Skeletal muscle tissue (tissue), 4 donors: ENCODE data around the gene LRFN2. TPM values are rescaled to one million over a fixed set of nuclear protein-coding genes. Genes with fewer than 3 reads are reported as not detected.
A peak's percentile ranks its signal among the peaks of the same experiment; 100 is the strongest.

ENCODE experiments used
- H3K27ac ChIP-seq: one replicate; pipeline ENCODE4 v1.7.0; 2013; ENCODE audit warnings: mild to moderate bottlenecking, low read depth, low read length, inconsistent platforms
- H3K27me3 ChIP-seq, 3 donors: one replicate each; pipeline ENCODE4 v1.7.0; 2013; ENCODE audit warnings: low read length in 3 of 3; ENCODE audit not compliant: control insufficient read depth in 3 of 3, insufficient read depth in 3 of 3
- H3K36me3 ChIP-seq, 3 donors: one replicate each; pipeline ENCODE4 v1.7.0; 2013; ENCODE audit warnings: low read length in 3 of 3; ENCODE audit not compliant: control insufficient read depth in 3 of 3, insufficient read depth in 3 of 3
- H3K4me1 ChIP-seq, 3 donors: one replicate each; pipeline ENCODE4 v1.7.0; 2013; ENCODE audit warnings: low read length in 3 of 3, mild to moderate bottlenecking in 3 of 3; ENCODE audit not compliant: control insufficient read depth in 3 of 3, insufficient read depth in 3 of 3
- H3K4me3 ChIP-seq, 3 donors: one replicate each; pipeline ENCODE4 v1.7.0; 2013; ENCODE audit warnings: low read length in 3 of 3
- H3K9ac ChIP-seq, 3 donors: one replicate each; pipeline ENCODE4 v1.7.0; 2013; ENCODE audit warnings: low read length in 3 of 3, mild to moderate bottlenecking in 3 of 3, moderate library complexity in 2 of 3, low read depth in 1 of 3
- H3K9me3 ChIP-seq, 3 donors: one replicate each; pipeline ENCODE4 v1.7.0; 2013; ENCODE audit warnings: low read length in 3 of 3; ENCODE audit not compliant: control insufficient read depth in 3 of 3
- total RNA-seq: library from RNA; depleted of rRNA; stranded (reverse); fragments of >200 nt; gene quantifications from one replicate; pipeline ENCODE4 v1.2.3, GENCODE V29; 2014
- donor health status: Osteomylitis.

Gene LRFN2
- total RNA-seq, 1 donor from 2014 or later, result not detected

GRCh38 chr6:40419946-40420728 is 167.0 kb downstream of the LRFN2 start:
- no peak overlapping the region for H3K27ac ChIP-seq
- no peaks in the 10 kb centered on the region for H3K27me3 ChIP-seq
- no peak overlapping the region for H3K9ac ChIP-seq

DNA sequence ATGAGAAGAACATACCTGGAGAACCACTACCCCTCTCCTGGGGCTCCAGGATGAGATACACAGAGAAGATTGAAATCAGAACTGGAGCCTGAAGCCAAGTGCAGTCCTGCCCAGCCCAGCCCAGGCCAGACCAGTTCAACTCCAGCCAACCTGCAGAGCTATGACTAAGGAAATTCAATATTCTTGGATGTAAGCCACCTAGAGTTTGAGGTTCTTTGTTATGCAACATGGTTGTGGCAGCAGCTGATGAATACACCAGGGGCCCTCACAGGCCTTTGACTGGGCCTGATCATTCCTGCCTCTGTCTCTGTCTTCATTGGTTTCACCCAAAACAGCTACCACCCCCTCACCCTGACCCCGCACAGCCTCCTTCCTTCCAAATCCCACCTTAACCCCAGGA is 167.8 kb downstream of the LRFN2 start:
- H3K9me3 ChIP-seq, result no peaks in the 10 kb centered on the region
- H3K4me3 ChIP-seq, result no peak overlapping the region
- no peaks in the 10 kb centered on the region for H3K36me3 ChIP-seq
- H3K4me1 ChIP-seq, result peaks cover 23 to 30% (median 29%) of the 10 kb centered on the region in 3 donors
- H3K27ac ChIP-seq, result no peak overlapping the region
- no peaks in the 10 kb centered on the region for H3K27me3 ChIP-seq
- no peak overlapping the region for H3K9ac ChIP-seq

More at GRCh38 chr6:40419946-40420728, 167.0 kb downstream of the LRFN2 start:
- H3K4me1 ChIP-seq, result peaks cover 23 to 35% (median 34%) of the 10 kb centered on the region in 3 donors
- no peaks in the 10 kb centered on the region for H3K36me3 ChIP-seq
- no peak overlapping the region for H3K4me3 ChIP-seq
- no peaks in the 10 kb centered on the region for H3K9me3 ChIP-seq

- no peaks in the 10 kb centered on the region for H3K36me3 ChIP-seq
- H3K4me1 ChIP-seq, result peaks cover 23 to 30% (median 29%) of the 10 kb centered on the region in 3 donors
- H3K4me3 ChIP-seq, result no peak overlapping the region
- H3K27ac ChIP-seq, result no peak overlapping the region
- no peaks in the 10 kb centered on the region for H3K27me3 ChIP-seq
- H3K9ac ChIP-seq, result peak overlapping the region in 1 of 3 donors; percentile 72
- H3K9me3 ChIP-seq, result no peaks in the 10 kb centered on the region
Measured at GRCh38 chr6:40417031-40417430, 170.1 kb downstream of the LRFN2 start.

DNA sequence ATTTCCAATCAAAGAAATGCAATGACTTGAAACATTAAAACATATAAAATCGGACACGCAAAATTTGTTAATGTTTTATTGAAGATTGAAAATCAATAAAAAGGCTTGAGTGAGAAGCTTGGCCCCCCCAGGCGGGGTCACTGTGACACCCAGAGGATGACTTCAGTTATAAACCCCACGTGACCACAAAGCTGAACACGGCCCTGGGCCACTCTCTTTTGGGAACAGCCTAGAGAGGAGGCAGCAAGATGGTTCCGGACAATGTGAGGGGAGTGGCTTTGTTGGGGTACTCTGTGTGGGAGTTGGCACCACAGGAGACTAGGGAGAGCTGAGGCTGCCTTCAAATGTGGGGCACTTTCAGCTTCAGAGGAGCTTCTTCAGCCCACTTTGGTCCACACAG is 172.5 kb downstream of the LRFN2 start:
- Histone ChIP-seq H3K36me3 (no peaks in the 10 kb centered on the region), H3K4me3 (no peak overlapping the region), H3K4me1 (peaks cover 23 to 29% (median 29%) of the 10 kb centered on the region in 3 donors), H3K27ac (no peak overlapping the region), H3K27me3 (no peaks in the 10 kb centered on the region), H3K9me3 (no peaks in the 10 kb centered on the region), H3K9ac (no peak overlapping the region)

DNA sequence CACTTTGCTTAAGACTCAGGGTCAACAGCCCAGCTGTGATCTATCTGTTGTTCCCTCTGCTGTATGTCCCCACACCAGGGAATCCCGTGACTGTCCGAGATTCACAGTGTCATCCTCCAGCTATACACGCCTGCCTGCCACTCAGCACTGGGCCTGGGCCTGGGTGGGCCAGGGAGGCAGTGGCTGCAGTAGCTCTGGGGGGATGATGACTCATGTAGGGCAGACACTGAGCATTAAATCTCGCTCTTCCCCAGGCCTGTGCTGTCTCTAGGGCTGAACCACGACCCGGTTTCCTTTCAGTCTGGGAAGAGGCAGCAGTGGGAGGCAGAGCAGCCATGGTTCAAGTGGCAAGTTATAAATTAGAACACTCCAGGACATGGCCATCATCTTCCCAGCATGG is 173.9 kb downstream of the LRFN2 start:
- no peaks in the 10 kb centered on the region for H3K9me3 ChIP-seq
- H3K9ac ChIP-seq, result no peak overlapping the region
- no peaks in the 10 kb centered on the region for H3K36me3 ChIP-seq
- no peaks in the 10 kb centered on the region for H3K27me3 ChIP-seq
- peaks cover 17 to 19% (median 18%) of the 10 kb centered on the region in 3 donors for H3K4me1 ChIP-seq
- H3K27ac ChIP-seq, result no peak overlapping the region
- no peak overlapping the region for H3K4me3 ChIP-seq

GRCh38 chr6:40411881-40412280 is 175.3 kb downstream of the LRFN2 start:
- Histone ChIP-seq H3K27ac (no peak overlapping the region), H3K9ac (no peak overlapping the region), H3K36me3 (no peaks in the 10 kb centered on the region), H3K4me1 (peaks cover 4 to 6% (median 6%) of the 10 kb centered on the region in 3 donors), H3K4me3 (no peak overlapping the region), H3K27me3 (no peaks in the 10 kb centered on the region), H3K9me3 (no peaks in the 10 kb centered on the region)

DNA sequence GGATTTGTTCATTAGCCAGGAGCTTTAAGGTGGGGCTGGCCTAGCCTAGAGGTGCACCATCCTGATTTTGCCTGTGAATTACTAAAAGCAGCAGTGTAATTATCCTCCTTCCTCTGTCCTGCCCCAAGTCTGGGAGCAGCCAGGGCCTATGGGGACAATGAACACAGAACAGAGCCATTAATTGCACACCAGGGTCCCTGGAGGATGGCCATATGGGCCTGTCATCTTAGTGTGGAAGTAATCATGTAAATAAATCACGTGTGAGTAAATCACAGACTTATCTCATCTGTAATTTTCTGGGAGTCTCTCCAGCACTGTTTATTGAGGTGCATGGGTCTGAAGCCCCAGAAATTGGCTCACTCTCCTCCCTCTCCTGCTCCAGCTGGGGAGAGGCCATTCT is 176.3 kb downstream of the LRFN2 start:
- Histone ChIP-seq H3K4me1 (no peaks in the 10 kb centered on the region), H3K36me3 (no peaks in the 10 kb centered on the region), H3K27me3 (no peaks in the 10 kb centered on the region), H3K9me3 (no peaks in the 10 kb centered on the region), H3K27ac (no peak overlapping the region), H3K4me3 (no peak overlapping the region), H3K9ac (no peak overlapping the region)

- Histone ChIP-seq H3K9ac (no peak overlapping the region), H3K27ac (no peak overlapping the region), H3K36me3 (no peaks in the 10 kb centered on the region), H3K9me3 (no peaks in the 10 kb centered on the region), H3K4me1 (no peaks in the 10 kb centered on the region), H3K27me3 (no peaks in the 10 kb centered on the region), H3K4me3 (no peak overlapping the region)
Measured at GRCh38 chr6:40409716-40410397, 177.3 kb downstream of the LRFN2 start.

DNA sequence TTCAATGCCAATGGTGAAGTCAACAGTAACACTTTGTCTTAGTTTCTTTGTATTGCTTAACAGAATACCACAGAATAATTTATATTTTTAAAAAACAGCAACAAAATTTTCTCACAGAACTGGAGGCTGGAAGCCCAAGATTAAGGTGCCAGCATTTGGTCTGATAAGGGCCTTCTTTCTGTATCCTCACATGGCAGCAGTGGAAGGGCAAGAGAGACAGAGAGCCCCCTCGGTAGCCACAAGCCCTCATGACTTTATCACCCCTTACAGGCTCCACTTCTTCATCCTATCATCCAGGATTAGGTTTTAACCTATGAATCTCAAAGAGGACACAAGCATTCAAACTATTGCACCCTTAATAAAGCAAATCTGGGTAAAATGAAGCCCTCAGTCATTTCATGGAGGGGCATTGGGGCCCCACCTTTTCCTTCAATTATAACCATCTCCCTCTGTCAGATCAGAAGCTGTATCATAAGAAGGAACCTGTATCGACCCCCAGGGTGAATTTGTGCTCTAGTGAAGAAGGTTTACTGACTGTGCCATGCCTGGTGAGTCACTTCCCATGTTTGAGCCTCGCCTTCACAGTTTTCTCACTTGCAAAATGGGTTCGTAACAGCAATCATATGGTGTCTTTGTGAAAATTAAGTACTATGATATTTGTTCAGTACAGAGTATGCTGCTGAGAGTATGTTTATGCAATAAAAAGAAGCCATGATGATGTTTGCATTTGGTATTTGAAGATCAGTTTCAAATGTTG is 178.2 kb downstream of the LRFN2 start:
- Histone ChIP-seq H3K36me3 (no peaks in the 10 kb centered on the region), H3K9me3 (no peaks in the 10 kb centered on the region), H3K9ac (no peak overlapping the region), H3K27ac (no peak overlapping the region), H3K4me3 (no peak overlapping the region), H3K27me3 (no peaks in the 10 kb centered on the region), H3K4me1 (no peaks in the 10 kb centered on the region)

DNA sequence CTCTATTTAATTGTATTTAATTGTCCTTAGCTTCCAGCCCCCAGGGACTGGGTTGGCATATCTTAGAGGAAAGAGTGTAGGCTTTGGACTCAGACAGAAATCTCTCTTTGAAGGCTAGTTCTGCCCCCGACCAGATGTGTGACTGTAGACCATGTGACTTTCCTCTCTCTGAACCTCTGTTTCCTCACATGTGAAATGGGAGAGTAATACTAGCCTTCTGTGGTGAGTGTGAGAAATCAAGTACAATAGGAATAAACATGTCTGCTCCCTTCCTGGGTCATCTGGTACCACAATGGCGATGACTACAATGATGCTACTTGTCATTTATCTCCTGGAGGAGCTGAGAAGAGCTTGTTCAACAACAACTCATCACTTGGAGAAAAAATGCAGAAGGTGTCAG is 179.9 kb downstream of the LRFN2 start:
- Histone ChIP-seq H3K4me3 (no peak overlapping the region), H3K27ac (no peak overlapping the region), H3K27me3 (no peaks in the 10 kb centered on the region), H3K36me3 (no peaks in the 10 kb centered on the region), H3K4me1 (peaks cover 0 to 3% (median 0%) of the 10 kb centered on the region in 3 donors), H3K9me3 (no peaks in the 10 kb centered on the region), H3K9ac (no peak overlapping the region)
